GM10847 (cell line): ENCODE data around the gene FARS2.

Experiments used
- POLR2A ChIP-seq: IDR thresholded peaks from 2 replicates; pipeline ENCODE4 v1.6.1; 2011; ENCODE audit not compliant: insufficient read length; ENCODE audit errors: extremely low read depth

FARS2 gene

DNA sequence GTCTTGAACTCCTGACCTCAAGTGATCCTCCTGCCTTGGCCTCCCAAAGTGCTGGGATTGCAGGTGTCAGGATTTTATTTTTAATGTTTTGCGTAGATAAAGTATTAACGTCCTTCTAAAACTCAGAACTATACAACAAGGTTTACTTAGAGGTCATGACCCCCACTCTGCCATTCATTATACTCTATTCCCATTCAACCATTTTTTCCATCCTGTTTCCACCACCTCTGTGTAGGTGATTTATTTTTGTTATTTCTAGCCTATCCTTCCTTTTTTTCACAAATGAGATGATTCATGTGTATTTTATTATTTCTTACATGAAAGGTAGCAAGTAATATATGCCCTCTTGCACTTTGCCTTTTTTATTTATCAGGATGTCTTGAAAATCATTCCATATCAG lies 138.1 kb downstream of the FARS2 start:
- no peak for TF ChIP-seq POLR2A

- no peak for TF ChIP-seq POLR2A
These were observed 140.8 kb downstream of the FARS2 start for GRCh38 chr6:5401845-5402738.

GRCh38 chr6:5403076-5403475 lies 141.8 kb downstream of the FARS2 start:
- TF ChIP-seq POLR2A: no peak

GRCh38 chr6:5403609-5404008 lies 142.3 kb downstream of the FARS2 start:
- TF ChIP-seq POLR2A: no peak

- no peak for TF ChIP-seq POLR2A
These were observed 144.7 kb downstream of the FARS2 start for GRCh38 chr6:5405976-5406375.

GRCh38 chr6:5411414-5411813 lies 150.1 kb downstream of the FARS2 start:
- TF ChIP-seq POLR2A: no peak

GRCh38 chr6:5412017-5412416 lies 150.7 kb downstream of the FARS2 start:
- TF ChIP-seq POLR2A: no peak

- TF ChIP-seq POLR2A: no peak
These were observed 151.3 kb downstream of the FARS2 start for GRCh38 chr6:5412663-5413062.

- no peak for TF ChIP-seq POLR2A
These were observed 154.9 kb downstream of the FARS2 start for GRCh38 chr6:5416250-5416649.

GRCh38 chr6:5422321-5422915 lies 161.1 kb downstream of the FARS2 start:
- TF ChIP-seq POLR2A: no peak

DNA sequence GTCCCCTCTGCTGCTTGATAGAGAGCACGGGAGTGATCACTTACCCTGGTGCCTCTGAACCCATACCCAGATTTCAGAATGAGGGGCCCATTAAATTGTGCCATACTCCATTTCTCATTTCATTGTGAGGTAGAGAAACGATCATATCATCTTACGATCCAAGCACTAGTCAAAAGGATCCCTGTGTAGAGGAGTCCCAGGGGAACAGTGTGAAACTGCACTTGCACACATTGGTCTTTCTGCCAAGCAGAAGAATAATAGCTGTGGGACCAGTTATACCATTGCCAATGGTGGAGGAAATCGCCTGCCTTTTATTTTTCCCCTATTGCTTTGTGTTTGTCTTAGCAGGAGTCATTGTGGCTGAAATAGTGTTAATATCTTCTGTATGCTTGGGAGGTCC lies 161.9 kb downstream of the FARS2 start:
- no peak for TF ChIP-seq POLR2A

DNA sequence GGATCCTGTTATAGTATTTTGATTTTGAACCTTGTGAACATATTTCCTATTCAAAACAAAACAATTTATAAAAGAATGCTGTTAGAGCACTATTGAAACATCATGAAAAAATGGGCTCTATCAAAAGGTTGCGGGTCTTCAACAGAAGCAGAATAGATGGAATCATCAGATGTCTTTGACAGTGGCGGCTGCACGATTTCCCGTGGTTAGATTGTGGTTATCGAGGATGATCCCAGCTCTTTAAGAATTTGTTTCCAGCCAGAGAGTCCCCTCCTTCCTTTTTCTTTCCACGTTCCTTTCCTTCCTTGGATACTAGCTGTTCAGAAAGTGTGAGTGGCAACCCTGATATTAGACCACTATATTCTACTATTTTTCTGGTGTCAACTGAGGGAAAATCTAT lies 163.4 kb downstream of the FARS2 start:
- TF ChIP-seq POLR2A: no peak

GRCh38 chr6:5425267-5425666 lies 164.0 kb downstream of the FARS2 start:
- TF ChIP-seq POLR2A: no peak

- TF ChIP-seq POLR2A: no peak
These were observed 164.5 kb downstream of the FARS2 start for GRCh38 chr6:5425797-5426196.

DNA sequence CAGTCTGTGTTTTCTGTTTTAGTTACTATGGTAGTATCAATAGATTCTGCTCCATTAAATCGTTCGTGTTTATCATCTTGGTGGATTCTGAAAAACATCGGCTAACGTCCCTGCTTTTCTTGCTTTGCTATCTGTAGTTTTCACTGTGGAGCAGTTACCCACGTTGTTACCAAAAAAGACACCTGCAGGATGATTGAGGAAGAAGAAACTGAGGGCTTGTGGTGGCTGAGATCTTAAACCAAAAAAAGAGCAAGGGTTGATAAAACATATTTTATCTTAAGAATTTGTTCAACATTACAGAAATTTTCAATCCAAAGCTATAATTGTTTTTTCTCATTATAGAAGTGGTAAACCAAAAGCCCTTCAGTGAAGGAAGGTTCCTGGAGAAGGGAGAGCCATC lies 166.3 kb downstream of the FARS2 start:
- TF ChIP-seq POLR2A: no peak

DNA sequence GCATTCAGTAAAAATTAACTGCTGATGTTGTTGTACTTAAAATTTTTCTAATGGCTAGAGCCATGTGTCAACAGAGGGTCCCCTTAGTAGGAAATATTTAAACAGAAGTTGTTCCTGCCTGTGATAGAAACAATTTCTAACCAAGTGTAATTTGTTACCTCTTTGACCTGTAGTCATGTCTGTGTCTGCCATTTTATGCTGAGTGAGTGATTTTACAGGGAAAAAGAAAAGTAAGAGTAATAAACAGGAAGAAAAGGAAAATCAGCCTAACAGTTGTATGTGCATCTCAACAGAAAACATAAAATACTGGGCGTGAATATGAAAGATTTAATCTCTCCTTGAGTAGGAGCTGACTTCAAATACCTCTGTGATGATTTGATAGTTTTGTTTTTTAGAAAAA lies 172.0 kb downstream of the FARS2 start:
- no peak for TF ChIP-seq POLR2A

GRCh38 chr6:5435449-5435848 lies 174.1 kb downstream of the FARS2 start:
- TF ChIP-seq POLR2A: no peak
